HCT116 (cell line): ENCODE measurements around the gene PNMA6E. TPM values are rescaled to one million over a fixed set of nuclear protein-coding genes. Genes with fewer than 3 reads are reported as not detected.

ENCODE experiments used
- ATAC-seq: fragments of 200-7000 bp; cut with Tn5 transposase; 2 replicates; pipeline ENCODE4 v1.9.1; 2020; ENCODE audit warnings: mild to moderate bottlenecking, moderate library complexity
- BruUV-seq: library from RNA; stranded (reverse); fragments of 400-500 nt; replicated peaks from 2 replicates; lab custom pipeline; 2021; lab: Mats Ljungman, UMichigan
- CTCF ChIA-PET: fragments of 300-600 bp; sonication (Branson Sonifier 250); formaldehyde crosslinking; loops from one replicate; lab custom pipeline; 2021; ENCODE audit warnings: antibody characterized with exemption; lab: Charles Lee
- POLR2A ChIA-PET: fragments of 300-600, 350-600 bp; sonication (Branson Sonifier 250); formaldehyde crosslinking; loops from one replicate; lab custom pipeline; 2021; ENCODE audit warnings: antibody characterized with exemption; lab: Charles Lee
- RAD21 ChIA-PET, 2 experiments: fragments of 300-600 bp; sonication (Branson Sonifier 250); formaldehyde crosslinking; loops; one replicate each; lab custom pipeline; 2023; ENCODE audit warnings: low total read pairs in 2 of 2; ENCODE audit not compliant: uncharacterized antibody in 2 of 2, unreplicated experiment in 2 of 2, low non-redundant PET in 1 of 2; lab: Charles Lee
- DNase-seq: peaks from one replicate; pipeline ENCODE4 v3.0.0-alpha.2; 2010; ENCODE audit warnings: low read depth, low spot score
- H2AFZ ChIP-seq: fragments of 200-600 bp; shearing (Covaris generic), sonication (generic); 2 replicates; pipeline ENCODE4 v1.6.1; 2017; ENCODE audit warnings: low read depth, mixed run types, mixed read lengths, antibody characterized with exemption, low read length; ENCODE audit not compliant: poor library complexity, severe bottlenecking
- H3K27ac ChIP-seq: 2 replicates; pipeline ENCODE4 v1.5.1; 2012; ENCODE audit warnings: low read depth, low read length
- H3K27me3 ChIP-seq: fragments of 200-600 bp; sonication (generic); 2 replicates; pipeline ENCODE4 v1.6.1; 2016; ENCODE audit warnings: mixed run types, low read length, mixed read lengths; ENCODE audit not compliant: insufficient read depth
- H3K36me3 ChIP-seq, 2 experiments: fragments of 200-500 bp in 1 of 2; fragments of 200-600 bp in 1 of 2; sonication (Bioruptor generic) in 1 of 2; sonication (generic) in 1 of 2; 2 replicates each; pipeline versions ENCODE4 v1.5.1 to v1.6.1; 2014 to 2016; ENCODE audit warnings: low read length in 2 of 2, inconsistent platforms in 1 of 2, mixed read lengths in 1 of 2, mixed run types in 1 of 2; ENCODE audit not compliant: insufficient read depth in 2 of 2, control insufficient read depth in 1 of 2
- H3K4me1 ChIP-seq, 2 experiments: fragments of 200-600 bp in 1 of 2; sonication (generic) in 1 of 2; 2 replicates each; pipeline versions ENCODE4 v1.5.1 to v1.6.1; 2012 to 2017; ENCODE audit warnings: low read length in 2 of 2, inconsistent platforms in 1 of 2, mild to moderate bottlenecking in 1 of 2, mixed read lengths in 1 of 2, mixed run types in 1 of 2, moderate library complexity in 1 of 2; ENCODE audit not compliant: insufficient read depth in 2 of 2, control insufficient read depth in 1 of 2
- H3K4me2 ChIP-seq: fragments of 200-600 bp; sonication (generic); 2 replicates; pipeline ENCODE4 v1.6.1; 2017; ENCODE audit warnings: mixed run types, low read length, mixed read lengths
- H3K4me3 ChIP-seq, 2 experiments: fragments of 200-600 bp in 1 of 2; sonication (generic) in 1 of 2; replicated peaks in 1 of 2; 2 replicates each; pipeline ENCODE4 v1.5.1; 2011 to 2016; ENCODE audit warnings: low read length in 2 of 2, control low read depth in 1 of 2, low read depth in 1 of 2, mild to moderate bottlenecking in 1 of 2, mixed read lengths in 1 of 2, mixed run types in 1 of 2
- H3K79me2 ChIP-seq: fragments of 200-600 bp; sonication (generic); 2 replicates; pipeline ENCODE4 v1.6.1; 2017; ENCODE audit warnings: mild to moderate bottlenecking, mixed run types, low read length, moderate library complexity, mixed read lengths; ENCODE audit not compliant: insufficient read depth
- H3K9ac ChIP-seq: fragments of 200-600 bp; sonication (generic); 2 replicates; pipeline ENCODE4 v1.6.1; 2016; ENCODE audit warnings: low read length, mixed read lengths
- H3K9me2 ChIP-seq: fragments of 200-600 bp; sonication (generic), shearing (Covaris generic); 2 replicates; pipeline ENCODE4 v1.6.1; 2017; ENCODE audit warnings: mixed run types, mild to moderate bottlenecking, moderate library complexity; ENCODE audit not compliant: insufficient read depth
- H3K9me3 ChIP-seq, 2 experiments: fragments of 200-500 bp in 1 of 2; fragments of 200-600 bp in 1 of 2; sonication (Bioruptor generic) in 1 of 2; sonication (generic) in 1 of 2; 2 replicates each; pipeline ENCODE4 v1.6.1; 2014 to 2017; ENCODE audit warnings: low read length in 2 of 2, mixed read lengths in 2 of 2, inconsistent platforms in 1 of 2, low read depth in 1 of 2, mild to moderate bottlenecking in 1 of 2, mixed run types in 1 of 2, moderate library complexity in 1 of 2; ENCODE audit not compliant: control insufficient read depth in 1 of 2, insufficient read depth in 1 of 2
- H4K20me1 ChIP-seq: fragments of 200-600 bp; sonication (generic), shearing (Covaris generic); 2 replicates; pipeline ENCODE4 v1.6.1; 2017; ENCODE audit warnings: mixed run types, mild to moderate bottlenecking, moderate library complexity; ENCODE audit not compliant: insufficient read depth
- CEBPB ChIP-seq: IDR thresholded peaks from 2 replicates; pipeline ENCODE4 v1.6.1; 2012; ENCODE audit warnings: low read depth
- ELF1 ChIP-seq: IDR thresholded peaks from 2 replicates; pipeline ENCODE4 v1.6.1; 2012; ENCODE audit warnings: low read depth, borderline replicate concordance
- FOSL1 ChIP-seq: IDR thresholded peaks from 2 replicates; pipeline ENCODE4 v1.6.1; 2012; ENCODE audit warnings: low read depth
- JUND ChIP-seq: IDR thresholded peaks from 2 replicates; pipeline ENCODE4 v1.6.1; 2012
- POLR2AphosphoS5 ChIP-seq: IDR thresholded peaks from 2 replicates; pipeline ENCODE4 v1.6.1; 2011; ENCODE audit warnings: mild to moderate bottlenecking, low read depth, low read length, moderate library complexity
- SIN3A ChIP-seq: IDR thresholded peaks from 2 replicates; pipeline ENCODE4 v1.6.1; 2012; ENCODE audit warnings: low read depth
- SRF ChIP-seq: IDR thresholded peaks from 2 replicates; pipeline ENCODE4 v1.6.1; 2012; ENCODE audit warnings: low read depth
- TCF7L2 ChIP-seq: IDR thresholded peaks from 2 replicates; pipeline ENCODE4 v1.7.0; 2011; ENCODE audit warnings: borderline replicate concordance, inconsistent platforms; ENCODE audit not compliant: insufficient read depth, insufficient read length; ENCODE audit errors: extremely low read depth
- YY1 ChIP-seq: IDR thresholded peaks from 2 replicates; pipeline ENCODE4 v1.6.1; 2011; ENCODE audit warnings: low read length, low read depth, moderate library complexity, mild to moderate bottlenecking; ENCODE audit not compliant: insufficient replicate concordance; ENCODE audit errors: extremely low read depth
- ZFX ChIP-seq: fragments of 450-650 bp; IDR thresholded peaks from 2 replicates; pipeline ENCODE4 v1.6.1; 2017
- ZNF274 ChIP-seq: fragments of 200-500 bp; sonication (Bioruptor generic); IDR thresholded peaks from 2 replicates; pipeline ENCODE4 v1.6.1; 2014; ENCODE audit warnings: mild to moderate bottlenecking, low read depth, low read length, inconsistent platforms
- intact Hi-C: fragments of 100-400 bp; cut with micrococcal nuclease; formaldehyde crosslinking; loops from 2 replicates; pipeline ENCODE4 v1.10.0; 2022
- total RNA-seq: library from RNA; stranded (reverse); gene quantifications from one replicate; pipeline ENCODE4 v1.2.1, GENCODE V29; 2021; ENCODE audit not compliant: unreplicated experiment
- TF ChIP-seq, protein P1 (sequence below): IDR thresholded peaks from 2 replicates; pipeline ENCODE4 v1.6.1; 2012; ENCODE audit warnings: low read depth
- TF ChIP-seq, protein P2 (sequence below), 3 experiments: fragments of 200-600 bp in 1 of 3; sonication (generic) in 1 of 3; IDR thresholded peaks in 2 of 3; conservative IDR thresholded peaks in 1 of 3; 2 replicates each; pipeline ENCODE4 v1.5.1; 2012 to 2017; ENCODE audit warnings: low read depth in 2 of 3, low read length in 2 of 3, antibody characterized with exemption in 1 of 3, borderline replicate concordance in 1 of 3, control low read depth in 1 of 3, mild to moderate bottlenecking in 1 of 3, mixed read lengths in 1 of 3, mixed run types in 1 of 3, moderate library complexity in 1 of 3; ENCODE audit not compliant: insufficient read depth in 1 of 3

PNMA6E gene
- total RNA-seq, 1 experiment from 2014 or later, result not detected

DNA sequence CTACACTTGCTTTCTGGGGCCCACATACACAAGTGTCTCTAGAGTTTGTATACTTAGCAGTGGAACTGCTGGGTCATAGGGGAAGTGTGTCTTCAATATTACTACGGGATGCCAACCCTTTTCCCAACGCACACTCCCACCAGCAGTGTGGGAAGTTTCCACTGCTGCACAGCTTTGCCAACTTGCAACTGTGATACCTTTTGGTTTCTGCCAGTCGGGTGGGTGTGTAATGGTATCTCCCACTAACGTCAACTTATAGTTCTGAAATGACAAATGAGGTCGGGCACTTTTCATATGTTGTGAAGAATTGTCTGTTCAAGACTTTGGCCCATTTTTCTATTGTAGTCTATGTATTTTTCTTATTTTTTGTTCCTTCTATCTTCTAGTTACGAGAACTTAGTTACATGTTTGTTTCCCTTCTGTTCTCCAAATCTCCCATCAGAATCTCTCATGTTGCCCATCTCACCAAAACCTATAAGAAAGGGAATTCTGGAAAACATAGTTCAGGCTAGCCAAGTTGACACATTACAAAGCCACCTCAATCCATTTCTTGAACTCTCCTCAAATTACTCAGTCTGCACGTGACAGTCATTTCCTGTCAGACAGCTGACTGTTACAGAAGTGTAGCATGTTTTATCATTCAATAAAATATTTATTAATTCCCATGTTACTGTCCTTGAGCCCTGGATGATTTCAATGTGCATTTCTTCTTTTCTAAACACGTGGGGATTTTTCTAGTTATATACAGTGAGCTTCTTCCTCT is 30.7 kb downstream of the PNMA6E start:
- RAD21 ChIA-PET, result no interaction called here
- Histone ChIP-seq H4K20me1 (no peaks in the 10 kb centered on the region), H3K27ac (no peak overlapping the region), H3K4me2 (no peak overlapping the region), H3K36me3 (no peaks in the 10 kb centered on the region), H3K9me3 (no peaks in the 10 kb centered on the region), H3K9ac (no peak overlapping the region), H3K27me3 (0 out of 2 replicates have a peak, but pooled peaks cover 2% of the 10 kb centered on the region), H3K4me3 (no peak overlapping the region), H3K79me2 (no peaks in the 10 kb centered on the region), H2AFZ (no peak overlapping the region), H3K9me2 (no peaks in the 10 kb centered on the region), H3K4me1 (no peaks in the 10 kb centered on the region)
- CTCF ChIA-PET, result no interaction called here
- no peak for DNase-seq
- BruUV-seq, result no TSS peak
- POLR2A ChIA-PET, result no interaction called here
- TF ChIP-seq, protein P1, sequence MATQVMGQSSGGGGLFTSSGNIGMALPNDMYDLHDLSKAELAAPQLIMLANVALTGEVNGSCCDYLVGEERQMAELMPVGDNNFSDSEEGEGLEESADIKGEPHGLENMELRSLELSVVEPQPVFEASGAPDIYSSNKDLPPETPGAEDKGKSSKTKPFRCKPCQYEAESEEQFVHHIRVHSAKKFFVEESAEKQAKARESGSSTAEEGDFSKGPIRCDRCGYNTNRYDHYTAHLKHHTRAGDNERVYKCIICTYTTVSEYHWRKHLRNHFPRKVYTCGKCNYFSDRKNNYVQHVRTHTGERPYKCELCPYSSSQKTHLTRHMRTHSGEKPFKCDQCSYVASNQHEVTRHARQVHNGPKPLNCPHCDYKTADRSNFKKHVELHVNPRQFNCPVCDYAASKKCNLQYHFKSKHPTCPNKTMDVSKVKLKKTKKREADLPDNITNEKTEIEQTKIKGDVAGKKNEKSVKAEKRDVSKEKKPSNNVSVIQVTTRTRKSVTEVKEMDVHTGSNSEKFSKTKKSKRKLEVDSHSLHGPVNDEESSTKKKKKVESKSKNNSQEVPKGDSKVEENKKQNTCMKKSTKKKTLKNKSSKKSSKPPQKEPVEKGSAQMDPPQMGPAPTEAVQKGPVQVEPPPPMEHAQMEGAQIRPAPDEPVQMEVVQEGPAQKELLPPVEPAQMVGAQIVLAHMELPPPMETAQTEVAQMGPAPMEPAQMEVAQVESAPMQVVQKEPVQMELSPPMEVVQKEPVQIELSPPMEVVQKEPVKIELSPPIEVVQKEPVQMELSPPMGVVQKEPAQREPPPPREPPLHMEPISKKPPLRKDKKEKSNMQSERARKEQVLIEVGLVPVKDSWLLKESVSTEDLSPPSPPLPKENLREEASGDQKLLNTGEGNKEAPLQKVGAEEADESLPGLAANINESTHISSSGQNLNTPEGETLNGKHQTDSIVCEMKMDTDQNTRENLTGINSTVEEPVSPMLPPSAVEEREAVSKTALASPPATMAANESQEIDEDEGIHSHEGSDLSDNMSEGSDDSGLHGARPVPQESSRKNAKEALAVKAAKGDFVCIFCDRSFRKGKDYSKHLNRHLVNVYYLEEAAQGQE, result no peak
- TF ChIP-seq, protein P2, sequence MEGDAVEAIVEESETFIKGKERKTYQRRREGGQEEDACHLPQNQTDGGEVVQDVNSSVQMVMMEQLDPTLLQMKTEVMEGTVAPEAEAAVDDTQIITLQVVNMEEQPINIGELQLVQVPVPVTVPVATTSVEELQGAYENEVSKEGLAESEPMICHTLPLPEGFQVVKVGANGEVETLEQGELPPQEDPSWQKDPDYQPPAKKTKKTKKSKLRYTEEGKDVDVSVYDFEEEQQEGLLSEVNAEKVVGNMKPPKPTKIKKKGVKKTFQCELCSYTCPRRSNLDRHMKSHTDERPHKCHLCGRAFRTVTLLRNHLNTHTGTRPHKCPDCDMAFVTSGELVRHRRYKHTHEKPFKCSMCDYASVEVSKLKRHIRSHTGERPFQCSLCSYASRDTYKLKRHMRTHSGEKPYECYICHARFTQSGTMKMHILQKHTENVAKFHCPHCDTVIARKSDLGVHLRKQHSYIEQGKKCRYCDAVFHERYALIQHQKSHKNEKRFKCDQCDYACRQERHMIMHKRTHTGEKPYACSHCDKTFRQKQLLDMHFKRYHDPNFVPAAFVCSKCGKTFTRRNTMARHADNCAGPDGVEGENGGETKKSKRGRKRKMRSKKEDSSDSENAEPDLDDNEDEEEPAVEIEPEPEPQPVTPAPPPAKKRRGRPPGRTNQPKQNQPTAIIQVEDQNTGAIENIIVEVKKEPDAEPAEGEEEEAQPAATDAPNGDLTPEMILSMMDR (IDR thresholded peaks at IDR 0.05 in 2 of 3, conservative IDR thresholded peaks at IDR 0.05 in 1 of 3; ENCODE audit: borderline replicate concordance in 1 of 3, insufficient read depth in 1 of 3, low read depth in 2 of 3, low read length in 2 of 3), result no peak
- TF ChIP-seq JUND (no peak), YY1 (no peak), ELF1 (no peak), ZNF274 (no peak), TCF7L2 (no peak), SIN3A (no peak), SRF (no peak), CEBPB (no peak), ZFX (no peak), POLR2AphosphoS5 (no peak), FOSL1 (no peak)
- no peak for ATAC-seq
- intact Hi-C loops, result no loop called here
